ENCODE data around the gene ATOX1. TPM values are rescaled to one million over a fixed set of nuclear protein-coding genes. Genes with fewer than 3 reads are reported as not detected.

The ATOX1 gene
- polyA plus RNA-seq, 3 donors, result 43.3 to 203 (median 150) TPM

GRCh38 chr5:151772029-151772845 is 13.8 kb upstream of the ATOX1 start:
- WGBS, 3 donors, result 1% methylated on average over 43 to 87 of the region's 87 CpGs
- H3K27ac ChIP-seq (ENCODE audit: low read depth, low read length), result peak overlapping the region; percentile 65

DNA sequence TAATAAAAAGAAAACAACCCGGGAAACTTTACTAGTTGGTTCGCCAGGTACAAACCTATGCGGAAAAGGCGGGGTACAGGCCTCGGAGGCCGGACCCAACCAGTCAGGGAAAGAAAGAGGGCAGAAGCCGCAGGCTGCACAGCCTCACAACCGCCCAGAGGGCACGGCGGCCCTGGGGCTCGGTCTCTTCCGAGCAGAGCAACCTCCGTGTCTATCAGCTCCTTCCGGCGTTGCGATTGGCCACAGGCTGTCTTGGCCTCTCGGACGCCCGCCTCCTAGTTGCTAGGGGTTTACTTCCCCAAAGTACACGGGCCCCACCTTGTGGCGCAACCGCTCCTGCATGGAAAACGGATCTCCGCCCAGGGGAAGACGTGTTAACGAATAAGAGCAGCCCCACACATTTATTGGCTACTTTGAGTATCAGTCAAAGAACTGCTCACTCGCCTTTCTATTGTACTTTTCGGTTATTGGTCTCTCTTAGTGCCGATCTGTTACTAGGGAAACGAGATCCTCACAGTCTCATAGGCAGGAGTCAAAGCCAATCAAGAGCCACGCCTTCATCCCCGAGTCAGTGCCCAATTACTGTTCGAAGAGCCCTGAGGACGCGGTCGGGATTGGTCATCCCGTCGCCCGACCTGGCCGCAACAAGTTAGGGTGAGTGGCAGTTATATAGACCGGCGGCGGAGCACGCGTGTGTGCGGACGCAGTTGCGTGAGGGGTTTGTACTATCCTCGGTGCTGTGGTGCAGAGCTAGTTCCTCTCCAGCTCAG is 13.0 kb upstream of the ATOX1 start, which contains the start of gene G3BP1:
Gene G3BP1, plus strand, starts transcription at position 696 of the 770 bp plus-strand sequence. CDS start 14,667 bp downstream, outside the sequence.
- 0 to 1% (median 0%) methylated on average over 49 of the region's 49 CpGs for WGBS, 3 donors
- peak within 1 kb of the TSS; percentile 95 for H3K27ac ChIP-seq (ENCODE audit: low read depth, low read length)

DNA sequence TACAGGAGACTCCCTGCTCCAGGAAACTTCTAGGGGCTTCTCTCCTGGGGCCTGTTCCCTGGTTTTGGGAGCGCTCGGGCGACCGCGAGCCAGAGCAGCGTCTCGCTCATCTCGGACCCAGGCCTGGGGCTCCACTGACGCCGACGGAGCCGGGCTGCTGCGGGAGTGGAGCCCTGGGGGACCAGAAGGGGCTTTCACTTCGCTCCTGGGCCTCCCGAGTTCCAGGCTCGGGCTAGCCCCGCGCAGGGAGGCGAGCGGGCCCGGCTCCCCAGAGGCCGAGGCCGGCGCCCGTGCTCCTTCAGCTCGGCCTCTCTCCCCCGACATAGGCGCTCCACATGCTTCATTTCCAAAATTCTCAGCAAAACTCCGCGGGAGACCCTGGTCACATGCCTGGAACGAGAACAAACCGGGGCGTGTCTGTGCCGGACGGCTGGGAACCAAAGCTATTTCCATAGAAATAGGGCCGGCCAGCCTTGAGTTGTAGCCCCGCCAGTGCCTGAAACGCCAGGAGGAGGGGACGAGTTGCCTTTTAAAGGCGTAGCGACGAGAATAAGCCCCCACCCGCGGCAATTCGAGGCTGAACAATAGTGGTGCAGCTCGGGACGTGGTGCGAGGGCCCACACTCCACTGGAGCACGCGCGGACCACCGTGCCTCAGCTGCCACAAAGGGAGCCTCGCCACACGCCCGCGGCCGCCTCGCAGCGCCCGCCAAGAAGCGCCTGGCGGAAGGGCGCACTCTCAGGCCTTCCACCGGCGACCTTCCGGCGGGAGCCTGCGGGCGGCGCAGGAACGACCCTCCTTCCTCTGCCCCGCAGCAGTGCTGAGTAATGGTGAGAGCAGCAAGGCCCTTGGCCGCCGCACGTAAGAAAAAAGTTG is 12.2 kb upstream of the ATOX1 start:
- H3K27ac ChIP-seq (ENCODE audit: low read depth, low read length), result peak overlapping the region; percentile 95
- 5 to 7% (median 6%) methylated on average over 74 to 75 of the region's 75 CpGs for WGBS, 3 donors

GRCh38 chr5:151766975-151767374 is 8.5 kb upstream of the ATOX1 start:
- H3K27ac ChIP-seq (ENCODE audit: low read depth, low read length), result no peak overlapping the region

- H3K27ac ChIP-seq (ENCODE audit: low read depth, low read length), result no peak overlapping the region
Measured at GRCh38 chr5:151764801-151765200, 6.4 kb upstream of the ATOX1 start.

DNA sequence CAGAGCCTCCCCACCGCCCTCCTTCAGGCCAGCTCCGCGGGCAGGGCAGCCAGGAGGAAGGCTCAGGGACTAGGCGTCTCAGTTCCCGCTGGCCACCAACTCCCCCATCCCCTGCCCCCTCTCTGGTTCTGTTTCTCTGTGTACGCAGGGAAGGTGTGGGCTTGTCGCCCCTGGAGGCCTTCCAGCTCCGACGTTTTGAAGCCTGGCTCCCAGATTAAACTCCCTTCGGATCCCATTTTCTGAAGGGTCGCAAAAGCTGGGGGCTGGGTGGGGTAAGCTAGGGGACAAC is 346 bp downstream of the ATOX1 start:
- WGBS, 3 donors, result 0 to 1% (median 0%) methylated on average over 11 of the region's 11 CpGs
- no peak overlapping the region for H3K27ac ChIP-seq (ENCODE audit: low read depth, low read length)

GRCh38 chr5:151757233-151758140 is 944 bp downstream of the ATOX1 start:
- WGBS, 3 donors, result 12 to 26% (median 20%) methylated on average over 9 of the region's 9 CpGs
- H3K27ac ChIP-seq (ENCODE audit: low read depth, low read length), result no peak overlapping the region

GRCh38 chr5:151755383-151755782 is 3.0 kb downstream of the ATOX1 start:
- H3K27ac ChIP-seq (ENCODE audit: low read depth, low read length), result no peak overlapping the region
- WGBS, 3 donors, result 48 to 92% (median 89%) methylated on average over 3 of the region's 3 CpGs

DNA sequence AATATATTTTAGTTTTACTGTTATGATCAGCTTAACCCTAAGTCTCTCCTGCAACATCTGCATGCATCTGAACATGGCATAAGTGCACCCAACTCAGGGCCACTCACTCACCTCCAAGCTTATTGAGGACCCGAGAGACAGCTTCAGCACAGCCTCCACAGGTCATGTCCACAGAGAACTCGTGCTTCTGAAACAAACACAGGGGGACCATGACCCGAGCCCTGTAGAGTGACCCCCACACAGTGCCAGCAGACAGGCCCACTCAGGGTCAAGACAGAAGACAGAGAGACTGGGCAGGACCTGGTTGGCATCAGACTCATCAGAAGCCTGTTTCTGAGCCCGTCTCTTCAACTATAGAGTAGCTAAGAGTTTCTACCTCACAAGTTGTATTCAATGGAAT is 6.8 kb downstream of the ATOX1 start:
- no peak overlapping the region for H3K27ac ChIP-seq (ENCODE audit: low read depth, low read length)
- 93 to 98% (median 97%) methylated on average over 4 of the region's 4 CpGs for WGBS, 3 donors

- H3K27ac ChIP-seq (ENCODE audit: low read depth, low read length), result no peak overlapping the region
- 61 to 95% (median 68%) methylated on average over 4 of the region's 4 CpGs for WGBS, 3 donors
Measured at GRCh38 chr5:151751091-151751490, 7.3 kb downstream of the ATOX1 start.

GRCh38 chr5:151750121-151750520 is 8.3 kb downstream of the ATOX1 start:
- no peak overlapping the region for H3K27ac ChIP-seq (ENCODE audit: low read depth, low read length)
- 88 to 96% (median 88%) methylated on average over 4 of the region's 4 CpGs for WGBS, 3 donors

GRCh38 chr5:151745071-151745705 is 13.2 kb downstream of the ATOX1 start:
- H3K27ac ChIP-seq (ENCODE audit: low read depth, low read length), result no peak overlapping the region
- 45 to 72% (median 46%) methylated on average over 7 of the region's 7 CpGs for WGBS, 3 donors

GRCh38 chr5:151743530-151743929 is 14.9 kb downstream of the ATOX1 start:
- H3K27ac ChIP-seq (ENCODE audit: low read depth, low read length), result no peak overlapping the region
- 91 to 99% (median 93%) methylated on average over 1 of the region's 1 CpG for WGBS, 3 donors

DNA sequence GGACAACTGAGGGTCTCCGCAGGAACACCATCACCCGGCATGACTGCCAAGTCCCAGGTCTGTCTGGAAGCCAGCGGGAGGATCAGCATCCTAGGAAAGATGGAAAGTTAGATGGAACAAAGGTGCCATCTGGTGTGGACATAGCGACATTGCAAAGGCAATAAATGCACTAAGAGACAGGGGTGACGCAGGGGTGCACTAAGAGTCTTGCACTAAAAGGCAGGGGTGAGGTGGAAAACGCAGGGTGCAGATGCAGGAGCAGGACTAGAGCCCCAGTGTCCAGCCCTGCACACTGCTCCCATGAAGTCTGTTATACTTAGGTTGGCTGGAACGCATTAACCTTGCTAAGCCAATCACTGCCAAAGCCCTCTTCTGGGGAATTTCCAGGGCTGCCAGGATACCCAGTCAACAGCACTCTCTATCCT is 15.5 kb downstream of the ATOX1 start:
- no peak overlapping the region for H3K27ac ChIP-seq (ENCODE audit: low read depth, low read length)
- WGBS, 3 donors, result 67 to 73% (median 72%) methylated on average over 7 of the region's 7 CpGs

DNA sequence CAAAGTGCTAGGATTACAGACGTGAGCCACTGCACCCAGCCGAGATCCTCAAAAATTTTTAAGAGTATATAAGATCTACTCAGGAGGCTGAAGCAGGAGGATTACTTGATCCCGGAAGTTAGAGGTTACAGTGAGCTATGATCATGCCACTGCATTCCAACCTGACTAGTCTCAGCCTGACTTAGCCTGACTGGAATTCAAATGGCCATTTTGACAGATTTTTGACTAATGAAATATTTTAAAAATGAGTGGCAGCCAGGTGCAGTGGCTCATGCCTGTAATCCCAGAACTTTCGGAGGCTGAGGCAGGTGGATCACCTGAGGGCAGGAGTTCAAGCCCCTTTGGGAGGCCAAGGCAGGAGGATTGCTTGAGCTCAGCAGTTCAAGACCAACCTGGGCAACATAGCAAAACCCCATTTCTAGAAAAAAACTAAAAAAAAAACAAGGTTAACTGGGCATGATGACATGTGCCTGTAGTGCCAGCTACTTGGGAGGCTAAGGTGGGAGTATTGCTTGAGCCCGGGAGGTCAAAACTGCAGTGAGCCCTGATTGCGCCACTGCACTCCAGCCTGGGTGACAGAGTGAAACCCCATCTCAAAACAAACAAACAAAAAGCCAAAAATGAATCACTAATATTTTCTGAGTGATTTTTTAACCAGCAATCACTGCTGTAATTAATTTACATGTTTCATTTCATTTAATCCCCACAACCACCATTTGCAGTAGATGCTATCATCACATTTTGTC is 16.6 kb downstream of the ATOX1 start:
- H3K27ac ChIP-seq (ENCODE audit: low read depth, low read length), result no peak overlapping the region
- WGBS, 3 donors, result 85 to 89% (median 87%) methylated on average over 6 of the region's 6 CpGs

GRCh38 chr5:151740958-151741373 is 17.5 kb downstream of the ATOX1 start:
- WGBS, 3 donors, result 48 to 73% (median 53%) methylated on average over 2 of the region's 2 CpGs
- H3K27ac ChIP-seq (ENCODE audit: low read depth, low read length), result no peak overlapping the region
